ENCODE data around the gene PRKCD.
"Not testable (repeated sequence)": the region's sequence is repeated elsewhere in the genome, so short reads cannot be mapped to it uniquely, and the experiment has no call there.

PRKCD gene

DNA sequence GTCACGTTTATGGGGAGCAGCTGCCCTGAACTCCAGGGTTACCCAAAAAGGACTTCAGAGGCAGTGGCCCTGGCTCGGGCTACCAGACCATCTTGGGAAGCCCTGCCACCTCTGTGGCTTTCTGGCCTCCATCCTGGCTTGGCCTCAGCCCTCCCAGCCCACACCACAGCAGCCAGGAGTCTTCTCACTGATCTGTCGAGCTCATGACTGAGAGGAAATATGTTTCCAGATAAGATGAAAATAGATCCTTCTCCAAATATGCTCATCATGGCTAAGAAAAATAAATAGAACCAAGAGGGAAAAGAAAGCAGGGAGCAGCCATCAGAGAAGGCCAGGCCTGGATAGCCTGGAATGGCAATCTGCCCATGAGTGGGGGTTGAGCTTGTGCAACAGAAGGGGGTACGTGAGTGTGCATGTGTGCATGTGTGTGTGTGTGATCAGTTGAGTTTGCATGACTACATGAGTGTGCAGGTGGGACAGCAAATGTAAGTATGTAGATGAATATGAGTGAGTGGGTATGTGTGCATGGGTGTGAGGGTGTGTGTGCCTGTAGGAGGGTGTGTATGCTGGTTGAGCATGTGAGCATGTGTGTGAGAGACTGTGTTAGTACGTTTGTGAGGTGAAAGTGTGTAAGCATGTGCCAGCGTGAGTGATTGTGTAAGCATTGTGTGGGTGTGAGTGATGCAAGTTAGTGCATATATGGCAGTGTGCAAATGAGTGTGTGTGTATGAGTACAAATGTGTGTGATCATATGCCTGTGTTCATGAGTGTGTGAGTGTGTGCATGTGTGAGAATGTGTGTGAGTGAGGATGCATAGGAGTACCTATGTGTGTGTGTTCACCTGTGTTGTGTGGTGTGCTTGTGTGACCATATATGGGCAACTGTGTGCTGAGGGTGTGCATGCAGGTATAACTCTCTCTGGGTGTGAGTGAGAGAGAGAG lies 20.8 kb upstream of the PRKCD start:
- no peak for DNase-seq (ENCODE audit: low read depth in 3 of 3)

DNA sequence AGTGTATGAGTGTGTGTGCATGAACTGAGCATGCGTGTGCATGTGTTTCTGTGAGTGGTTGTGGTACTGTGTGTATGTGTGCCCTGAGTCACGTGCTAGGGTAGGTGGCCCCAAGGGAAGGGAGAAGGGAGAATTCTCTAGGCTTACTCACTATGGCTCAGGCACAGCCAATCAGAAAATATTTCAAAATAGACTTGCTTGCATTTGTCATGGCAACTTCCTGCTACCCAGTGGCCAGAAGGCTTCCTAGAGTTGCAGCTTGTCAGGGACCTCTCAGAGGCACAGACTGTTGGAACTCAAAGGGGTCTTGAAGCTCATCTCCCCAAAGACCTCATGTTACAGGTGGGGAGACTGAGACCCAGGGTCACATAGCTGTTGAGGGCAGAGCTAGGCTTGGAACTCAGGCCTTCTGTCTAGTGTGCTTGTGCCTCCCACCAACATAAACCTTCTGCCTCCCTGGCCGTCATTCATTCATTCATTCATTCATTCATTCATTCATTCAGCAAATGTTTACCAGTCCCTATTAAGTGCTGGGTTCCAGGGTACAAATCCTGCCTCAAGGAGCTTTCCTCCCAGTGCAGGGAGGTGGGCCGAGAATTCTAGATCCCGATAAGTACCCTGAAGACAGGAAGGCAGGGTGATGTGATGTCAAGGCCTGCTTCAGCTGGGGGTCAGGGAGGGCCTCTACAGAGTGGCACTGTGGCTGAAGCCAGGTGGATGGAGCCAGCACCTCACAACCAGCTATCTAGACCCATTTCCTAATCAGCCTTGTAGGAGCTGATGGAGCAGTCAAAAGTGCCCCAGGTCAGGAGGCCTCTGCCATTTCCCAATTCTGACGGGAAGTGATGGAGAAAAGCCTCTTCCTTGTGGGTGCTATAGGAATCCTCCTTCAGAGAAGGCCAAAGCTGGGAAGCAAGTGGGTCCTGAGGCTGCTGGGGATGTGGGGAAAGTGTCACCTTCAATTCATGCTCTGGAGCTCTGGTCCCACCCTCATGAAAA lies 19.9 kb upstream of the PRKCD start:
- no peak for DNase-seq (ENCODE audit: low read depth in 3 of 3)

DNA sequence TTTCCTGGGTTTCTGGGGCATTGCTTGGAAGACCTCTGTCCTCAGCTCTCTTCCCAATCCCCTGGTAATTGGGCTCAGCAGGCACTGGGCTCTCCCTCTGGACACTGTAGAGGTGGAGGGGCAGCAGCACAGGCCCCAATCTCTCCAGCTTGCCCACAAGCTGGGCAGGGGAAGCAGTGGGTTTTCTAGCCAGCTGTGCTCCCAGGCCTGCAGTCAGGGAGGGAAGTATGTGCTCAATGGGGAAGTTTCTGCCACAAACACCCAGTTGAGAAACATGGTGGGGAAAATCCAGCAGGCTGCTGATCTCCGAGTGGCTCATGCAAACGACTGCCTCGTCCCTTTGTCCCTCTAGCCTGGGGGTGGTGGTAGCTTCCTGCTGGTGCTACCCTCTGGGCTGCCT lies 18.0 kb upstream of the PRKCD start:
- DNase-seq (ENCODE audit: low read depth in 3 of 3): no peak

DNA sequence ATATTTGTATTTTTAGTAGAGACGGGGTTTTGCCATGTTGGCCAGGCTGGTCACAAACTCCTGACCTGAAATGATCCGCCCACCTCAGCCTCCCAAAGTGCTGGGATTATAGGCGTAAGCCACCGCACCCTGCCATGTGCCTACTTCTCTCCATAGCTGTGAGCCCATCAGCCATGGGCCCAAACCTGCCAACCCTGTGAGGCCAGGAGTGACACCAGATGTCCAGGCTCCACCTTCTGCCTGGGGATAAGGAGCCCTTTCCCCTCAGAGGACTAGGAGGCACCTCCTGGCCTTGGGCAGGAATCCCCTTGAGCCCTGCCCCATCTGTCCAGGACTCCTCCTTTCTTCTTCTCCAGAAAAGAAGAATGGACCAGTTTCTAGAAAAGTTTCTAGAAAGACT lies 16.6 kb upstream of the PRKCD start:
- DNase-seq (ENCODE audit: low read depth in 3 of 3): no peak

DNA sequence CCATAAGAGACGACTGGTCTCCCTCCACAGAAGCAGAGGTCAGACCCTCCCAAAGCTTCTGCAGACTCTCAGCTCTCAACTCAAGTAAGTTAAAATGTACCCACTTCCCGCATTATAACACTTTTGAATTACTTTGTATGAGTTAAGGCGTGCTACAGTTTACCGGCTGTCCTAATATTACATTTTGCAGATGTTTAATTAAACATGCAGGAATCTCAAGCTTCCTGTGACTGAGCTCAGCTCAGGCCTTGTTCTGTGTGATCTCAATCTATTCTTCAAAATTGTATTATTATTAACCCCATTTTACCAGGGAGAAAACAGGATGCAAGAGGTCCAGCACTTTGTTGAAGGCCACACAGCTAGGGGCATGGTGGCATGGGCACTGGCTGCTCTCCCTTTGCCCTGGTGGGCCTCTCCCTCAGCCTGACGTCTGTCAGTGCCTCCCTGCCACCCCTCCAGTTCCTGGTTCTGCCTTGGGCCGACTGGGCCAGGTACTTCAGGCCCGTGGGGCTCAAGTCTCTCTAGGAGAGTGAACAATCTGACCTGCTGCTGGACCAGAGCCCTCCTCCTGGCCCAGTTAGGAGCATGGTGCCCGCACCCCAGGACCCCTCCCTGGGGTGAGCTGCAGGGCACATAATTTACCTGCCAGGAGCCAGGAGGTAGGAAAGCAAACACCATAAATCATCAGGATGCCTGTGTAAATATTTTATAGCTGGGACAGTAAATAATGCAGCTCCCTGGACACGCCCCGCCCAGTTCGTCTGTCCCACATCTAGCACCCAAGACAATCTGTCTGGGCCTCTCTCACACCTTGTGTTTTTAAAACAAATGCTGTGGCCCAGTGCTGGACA lies 15.9 kb upstream of the PRKCD start:
- DNase-seq (ENCODE audit: low read depth in 3 of 3): no peak

DNA sequence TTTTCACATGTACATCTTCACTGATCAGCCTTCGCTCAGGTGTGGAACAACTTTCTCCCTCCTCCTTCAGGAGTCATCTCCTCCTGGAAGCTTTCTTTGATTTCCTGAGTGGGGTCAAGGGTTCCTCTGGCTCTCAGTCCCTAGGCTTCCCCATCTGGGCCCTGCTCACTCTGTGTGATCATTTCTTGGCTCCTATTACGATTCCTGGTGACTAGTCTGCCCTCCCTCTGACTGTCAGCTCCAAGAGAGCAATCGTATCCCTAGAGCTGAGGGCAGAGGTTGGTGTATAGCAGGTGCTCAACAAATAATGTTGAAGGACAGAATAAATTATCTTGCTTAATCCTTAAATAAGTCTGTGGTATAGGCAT lies 15.3 kb upstream of the PRKCD start:
- no peak for DNase-seq (ENCODE audit: low read depth in 3 of 3)

DNA sequence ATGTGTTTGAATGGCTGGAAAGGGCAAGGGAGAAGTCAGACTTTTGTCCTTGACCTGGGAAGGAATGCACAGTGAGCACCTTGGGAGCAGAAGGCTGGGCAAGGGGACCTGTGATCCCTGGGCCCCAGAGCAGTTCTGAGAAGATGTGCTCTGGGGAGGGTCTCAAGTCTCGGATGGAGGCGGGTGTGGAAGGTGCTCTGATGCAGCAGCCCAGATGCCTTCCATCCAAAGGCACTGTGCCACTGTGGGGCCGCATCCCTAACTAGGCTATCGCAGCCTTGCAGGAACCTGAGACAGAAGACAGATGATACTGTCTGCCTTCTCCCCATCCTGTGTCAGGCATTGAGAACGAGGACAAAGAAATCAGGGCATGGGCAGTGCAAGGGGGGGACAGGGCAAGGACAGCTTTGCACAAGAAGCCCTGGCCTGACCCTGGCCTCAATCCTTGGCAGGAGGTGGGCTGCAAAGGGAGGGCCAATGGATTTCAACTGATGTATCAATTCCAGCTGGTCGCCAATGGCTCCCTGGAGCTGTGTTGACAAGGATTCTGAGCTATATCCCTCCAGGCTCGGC lies 14.6 kb upstream of the PRKCD start:
- no peak for DNase-seq (ENCODE audit: low read depth in 3 of 3)

DNA sequence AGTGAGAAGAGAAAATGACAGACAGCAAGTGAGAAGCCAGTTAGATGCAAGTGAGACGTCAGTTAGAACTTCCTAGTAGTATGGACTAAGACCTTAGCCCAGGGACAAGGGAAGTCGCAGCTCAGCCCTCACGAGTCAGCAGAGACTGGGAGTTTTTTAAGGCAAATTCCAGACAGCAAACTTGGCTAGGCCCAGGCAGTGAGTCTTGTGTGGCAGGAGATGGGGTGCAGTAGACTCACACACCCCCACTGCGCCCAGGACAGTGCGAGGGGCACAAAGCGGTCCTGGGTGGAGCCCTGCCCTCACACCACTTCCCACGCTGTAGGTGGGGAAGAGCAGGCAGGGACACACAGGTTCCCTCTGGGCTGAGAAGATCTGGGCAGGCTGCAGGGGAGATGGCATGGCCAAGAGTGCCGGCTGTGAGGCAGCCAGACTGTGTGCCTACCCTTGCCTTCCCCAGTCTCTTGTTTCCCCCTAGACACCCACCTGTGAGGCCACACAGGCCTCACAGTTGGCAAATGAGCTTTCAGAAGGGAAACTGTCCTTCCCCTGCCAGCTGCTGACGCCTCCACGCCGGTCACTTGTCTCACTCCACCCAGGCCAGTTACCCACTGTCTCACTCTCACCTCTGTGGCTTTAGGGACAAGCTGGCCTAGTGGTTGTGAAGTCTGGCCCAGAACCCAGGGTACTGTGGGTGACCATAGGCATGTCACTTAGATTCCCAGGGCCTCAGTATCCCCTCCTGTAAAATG lies 13.7 kb upstream of the PRKCD start:
- DNase-seq (ENCODE audit: low read depth in 3 of 3): no peak

DNA sequence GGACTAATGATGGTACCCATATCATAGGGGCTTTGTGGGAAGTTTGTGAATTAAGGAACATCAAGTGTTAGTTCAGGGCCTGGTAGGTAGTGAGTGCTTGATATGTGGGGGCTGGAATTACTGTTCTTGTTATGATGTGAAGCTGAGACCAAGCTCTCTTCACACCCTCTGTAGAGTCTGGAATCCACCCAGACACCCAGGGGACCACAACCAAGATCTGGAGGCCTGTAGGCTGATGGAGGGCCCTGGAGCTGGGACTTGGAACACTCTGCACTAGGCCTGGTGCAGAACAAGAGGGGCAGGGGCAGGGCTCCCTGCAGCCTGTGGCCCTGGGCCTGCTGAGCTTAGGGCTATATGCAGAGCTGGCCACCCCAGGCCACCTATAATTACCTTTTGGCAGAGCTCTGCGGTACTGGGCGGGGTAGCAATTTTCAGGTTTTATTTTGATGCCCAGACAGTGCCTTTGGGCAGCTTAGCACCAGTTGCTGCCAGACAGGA lies 13.1 kb upstream of the PRKCD start:
- no peak for DNase-seq (ENCODE audit: low read depth in 3 of 3)

DNA sequence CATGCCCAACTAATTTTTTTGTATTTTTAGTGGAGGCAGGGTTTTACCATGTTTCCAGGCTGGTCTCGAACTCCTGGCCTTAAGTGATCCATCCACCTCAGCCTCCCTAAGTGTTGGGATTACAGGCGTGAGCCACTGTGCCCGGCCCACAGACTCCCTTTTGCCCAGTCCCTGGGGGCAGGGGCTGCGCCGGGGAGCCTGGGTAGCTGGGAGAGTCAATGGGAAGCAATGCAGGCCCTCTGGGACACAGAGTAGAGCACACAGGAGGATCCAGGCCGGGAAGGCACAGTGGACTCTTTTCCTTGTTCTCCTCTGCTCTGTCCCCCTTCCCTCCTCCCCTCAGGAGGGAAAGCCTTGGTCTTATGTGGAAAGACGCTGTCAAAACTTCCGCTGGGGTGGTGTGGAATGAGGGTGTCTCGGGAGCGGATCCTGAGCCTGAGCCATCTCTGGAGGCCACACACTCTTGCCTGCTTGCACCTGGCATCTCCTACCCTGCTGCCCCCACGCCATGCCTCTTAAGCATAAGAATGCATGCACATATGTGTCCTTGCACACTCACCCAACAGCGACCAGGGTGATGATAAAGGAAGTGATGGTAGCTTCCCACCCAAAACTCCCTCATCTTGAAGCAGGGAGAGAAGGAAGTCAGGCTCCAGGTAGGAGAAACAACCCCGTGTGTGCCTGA lies 11.9 kb upstream of the PRKCD start:
- DNase-seq (ENCODE audit: low read depth in 3 of 3): no peak

DNA sequence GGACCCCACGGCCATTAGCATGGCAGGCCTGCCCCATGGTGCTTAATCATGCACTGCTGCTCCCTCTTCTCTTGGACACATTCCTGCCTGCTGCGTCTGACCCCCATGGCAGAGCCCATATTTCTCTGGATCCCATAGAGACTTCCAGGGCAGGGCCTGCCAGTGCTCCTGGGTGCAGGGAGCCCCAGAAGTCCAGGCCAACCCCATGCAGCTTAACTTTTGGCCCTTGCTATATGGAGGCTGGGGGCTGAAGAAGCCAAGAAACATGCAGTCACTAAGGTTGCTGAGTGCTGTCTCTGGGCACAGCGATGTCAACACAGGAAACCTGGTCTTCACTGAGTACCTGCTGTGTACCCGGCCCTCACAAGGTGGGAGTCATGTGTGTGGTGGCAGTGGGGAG lies 11.3 kb upstream of the PRKCD start:
- DNase-seq (ENCODE audit: low read depth in 3 of 3): no peak

DNA sequence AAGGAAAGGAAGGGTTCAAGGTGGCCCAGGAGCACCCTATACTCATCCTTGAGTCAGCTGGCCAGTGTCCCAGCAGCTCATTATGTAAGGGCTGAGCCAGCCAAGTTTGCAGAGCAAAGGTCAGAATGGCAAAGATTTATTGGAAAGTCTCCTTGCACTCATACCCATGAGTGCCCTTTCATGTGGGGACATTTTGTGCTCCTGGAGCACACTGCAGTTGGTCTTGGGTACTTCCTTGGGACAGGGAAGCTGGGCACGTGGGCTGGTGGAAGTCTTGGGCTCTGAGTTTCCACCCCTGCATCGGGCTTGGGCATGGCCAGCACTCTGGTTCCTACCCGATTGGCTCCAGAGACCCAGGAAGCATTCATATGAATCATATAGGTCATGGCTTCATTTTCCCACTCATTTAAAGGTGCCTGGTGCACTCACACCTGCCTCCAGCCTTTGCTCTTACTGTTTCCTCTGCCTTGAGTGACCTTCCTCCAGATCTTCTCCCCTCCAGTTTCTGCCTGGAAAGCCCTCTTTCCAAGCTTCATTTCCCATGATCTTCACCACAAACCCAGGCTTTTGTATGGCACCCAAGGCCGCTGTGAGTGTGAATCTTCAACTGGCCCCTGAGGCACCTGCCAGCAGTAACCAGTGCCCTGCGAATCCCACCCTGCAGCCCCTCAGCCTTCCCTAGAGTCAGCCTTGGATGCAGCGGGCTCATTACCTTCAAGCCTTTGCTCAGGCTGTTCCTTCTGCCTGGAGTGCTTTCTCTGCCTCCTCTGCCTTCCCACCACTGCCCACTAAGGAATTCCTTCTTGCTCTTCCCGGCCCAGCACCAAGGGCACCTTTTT lies 10.5 kb upstream of the PRKCD start:
- DNase-seq (ENCODE audit: low read depth in 3 of 3): no peak

DNA sequence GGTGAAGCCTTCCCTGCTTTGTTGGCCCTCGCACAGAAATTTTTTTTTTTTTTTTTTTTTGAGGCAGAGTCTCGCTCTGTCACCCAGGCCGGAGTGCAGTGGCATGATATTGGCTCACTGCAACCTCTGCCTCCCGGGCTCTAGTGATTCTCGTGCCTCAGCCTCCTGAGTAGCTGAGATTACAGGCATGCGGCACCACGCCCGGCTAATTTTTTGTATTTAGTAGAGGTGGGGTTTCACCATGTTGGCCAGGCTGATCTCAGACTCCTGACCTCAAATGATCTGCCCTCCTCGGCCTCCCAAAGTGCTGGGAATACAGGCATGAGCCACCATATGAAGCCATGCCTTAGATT lies 9.9 kb upstream of the PRKCD start:
- DNase-seq (ENCODE audit: low read depth in 3 of 3): not testable (repeated sequence)

DNA sequence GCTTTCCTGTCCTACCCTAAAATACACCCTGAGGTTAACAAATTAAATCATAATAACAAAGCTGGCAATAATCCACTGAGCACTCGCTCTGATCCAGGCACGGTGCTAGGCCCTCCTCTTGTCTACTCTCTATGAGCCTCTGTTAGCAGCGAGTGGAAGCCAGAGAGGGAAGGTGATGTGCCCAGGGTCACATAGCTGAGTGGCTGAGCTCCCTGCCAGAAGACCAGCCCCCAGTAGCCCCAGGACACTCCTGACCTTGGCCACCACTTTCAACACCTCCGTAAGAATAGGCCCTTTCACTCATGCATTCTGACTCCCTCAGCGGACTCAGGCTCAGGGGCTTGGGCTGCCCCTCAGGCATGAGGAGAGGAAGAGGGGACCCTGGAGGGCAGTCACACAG lies 9.5 kb upstream of the PRKCD start:
- no peak for DNase-seq (ENCODE audit: low read depth in 3 of 3)

DNA sequence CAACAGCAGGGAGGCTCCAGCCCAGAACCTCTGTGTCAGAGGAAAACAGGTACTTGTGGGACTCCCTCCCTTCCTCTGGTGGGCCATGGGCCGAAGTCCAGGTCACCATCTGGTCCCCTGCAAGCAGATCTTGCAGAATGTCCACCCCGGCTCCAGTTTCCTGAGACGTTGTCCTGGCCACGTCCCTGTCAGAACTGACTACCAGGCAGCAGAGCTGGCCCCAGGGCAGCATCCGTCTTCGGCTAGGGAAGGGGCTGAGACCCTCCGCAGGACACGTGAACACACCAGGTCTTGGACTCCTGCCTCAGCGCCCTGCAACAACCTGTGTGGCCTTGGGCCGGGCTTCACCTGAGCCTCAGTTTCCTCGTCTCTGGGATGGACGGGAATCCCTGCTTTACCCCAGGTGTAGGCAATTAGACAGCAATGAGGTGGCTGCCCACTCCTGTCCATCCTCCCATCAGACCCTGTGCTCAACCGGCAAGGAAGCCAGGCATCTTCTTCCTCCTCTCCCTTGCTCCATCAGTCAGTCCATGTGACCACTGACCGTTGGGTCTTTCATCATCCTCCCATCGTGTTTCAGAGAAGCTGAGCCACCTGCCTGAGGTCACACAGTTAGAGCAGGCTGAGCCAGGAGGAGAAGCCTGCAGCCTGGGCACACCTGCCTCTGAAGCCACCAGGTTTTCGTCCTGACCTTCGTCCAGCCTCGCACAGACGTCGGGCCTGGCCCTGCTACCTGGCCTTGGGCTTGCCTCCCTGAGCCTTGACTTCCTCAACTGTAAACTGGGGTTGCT lies 8.9 kb upstream of the PRKCD start:
- DNase-seq (ENCODE audit: low read depth in 3 of 3): no peak

DNA sequence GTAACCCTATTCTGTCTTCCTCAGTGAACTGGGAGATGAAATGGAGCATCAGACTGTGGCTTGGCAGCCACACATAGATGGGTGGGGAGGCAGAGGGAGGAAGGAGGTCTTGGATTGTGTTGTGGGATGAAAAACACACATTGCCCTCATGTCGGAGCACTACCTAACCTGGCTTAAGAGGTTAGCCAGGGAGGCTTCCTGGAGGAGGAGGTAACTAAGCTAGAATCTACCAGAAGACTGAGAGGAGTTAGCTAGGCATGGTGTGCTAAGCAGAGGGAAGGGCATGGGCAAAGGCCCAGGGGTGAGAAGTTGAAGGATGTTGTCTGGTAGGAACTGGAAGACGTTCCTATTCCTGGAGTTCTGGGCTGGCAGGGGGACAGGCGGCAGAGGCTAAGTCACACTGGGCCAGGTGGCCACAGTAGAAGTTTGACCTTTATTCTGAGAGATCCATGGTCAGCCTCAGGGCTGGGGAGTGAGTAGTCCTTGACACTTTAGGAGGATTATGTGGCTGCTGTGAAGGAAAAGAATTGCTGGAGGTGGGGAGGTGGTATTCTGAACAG lies 7.7 kb upstream of the PRKCD start:
- DNase-seq (ENCODE audit: low read depth in 3 of 3): no peak

DNA sequence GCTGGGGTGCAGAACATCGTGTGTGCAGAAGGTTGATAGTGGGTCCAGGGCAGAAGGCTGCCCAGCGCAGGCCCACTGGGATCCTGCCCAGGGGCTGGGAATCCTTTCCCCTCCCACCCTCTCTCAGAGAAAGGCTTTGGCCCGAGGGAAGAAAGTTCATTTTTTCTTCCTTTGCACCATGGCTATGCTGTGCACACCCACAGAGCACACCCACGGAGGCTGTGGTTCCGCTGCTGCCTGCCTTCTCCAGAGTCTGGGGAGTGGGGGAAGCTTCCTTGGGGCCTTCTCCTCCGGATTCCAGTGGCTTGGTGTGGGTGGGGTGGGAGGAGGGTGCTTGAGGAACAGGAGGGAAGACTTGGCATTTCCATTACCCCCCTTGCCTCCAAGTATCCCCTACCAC lies 7.0 kb upstream of the PRKCD start:
- no peak for DNase-seq (ENCODE audit: low read depth in 3 of 3)

DNA sequence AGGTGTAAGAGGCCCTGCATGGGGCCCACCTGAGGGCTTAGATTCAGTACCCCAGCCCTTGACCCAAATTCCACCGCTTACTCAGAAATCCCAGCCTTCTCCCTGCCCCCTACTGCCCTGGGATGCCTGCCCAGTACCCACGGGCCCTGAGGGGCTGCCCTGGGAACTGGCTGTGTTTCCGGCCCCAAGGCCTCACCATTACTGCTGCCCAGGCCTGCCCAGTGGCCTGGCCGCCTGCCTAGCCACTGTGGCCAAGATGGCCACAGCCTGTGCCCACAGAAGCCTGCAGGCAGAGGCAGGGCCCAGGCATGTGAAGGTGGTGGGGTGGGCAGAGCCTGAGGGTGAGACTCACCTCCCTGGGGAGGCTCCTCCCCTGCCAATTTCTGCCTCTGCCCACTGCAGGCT lies 6.1 kb upstream of the PRKCD start:
- no peak for DNase-seq (ENCODE audit: low read depth in 3 of 3)

Measured in stimulated activated CD4-positive, alpha-beta T cell treated with anti-CD3 and anti-CD28 coated beads, TNF-alpha, amount 100 ng/mL, for 48 hours (primary cell).